HAP-1 (cell line): ENCODE data around the gene AP2A2.

Source experiments
- DNase-seq, 2 experiments: peaks; one replicate each; pipeline ENCODE4 v3.0.0-alpha.2; 2016 to 2020; ENCODE audit warnings: low spot score in 2 of 2
- H3K27me3 ChIP-seq: fragments of 250-450 bp; sonication (Bioruptor Pico); 2 replicates; pipeline ENCODE4 v1.5.1; 2020; ENCODE audit warnings: low read depth, mild to moderate bottlenecking, moderate library complexity
- H3K36me3 ChIP-seq: fragments of 250-450 bp; sonication (Bioruptor Pico); replicated peaks from 2 replicates; pipeline ENCODE4 v1.5.1; 2020; ENCODE audit warnings: mild to moderate bottlenecking
- H3K4me1 ChIP-seq: fragments of 250-450 bp; sonication (Bioruptor Pico); 2 replicates; pipeline ENCODE4 v1.5.1; 2020; ENCODE audit warnings: mild to moderate bottlenecking
- H3K4me3 ChIP-seq: fragments of 250-450 bp; sonication (Bioruptor Pico); 2 replicates; pipeline ENCODE4 v1.5.1; 2020; ENCODE audit warnings: mild to moderate bottlenecking, moderate library complexity
- H3K9me3 ChIP-seq: fragments of 250-450 bp; sonication (Bioruptor Pico); 2 replicates; pipeline ENCODE4 v1.5.1; 2020; ENCODE audit warnings: mild to moderate bottlenecking, moderate library complexity
- in situ Hi-C: fragments of 300-500 bp; cut with MboI; formaldehyde crosslinking; loops from 3 replicates; pipeline ENCODE4 v1.14.3; 2020; ENCODE audit warnings: low sequenced_read_pairs, inconsistent platforms, mixed read lengths

Gene AP2A2

DNA sequence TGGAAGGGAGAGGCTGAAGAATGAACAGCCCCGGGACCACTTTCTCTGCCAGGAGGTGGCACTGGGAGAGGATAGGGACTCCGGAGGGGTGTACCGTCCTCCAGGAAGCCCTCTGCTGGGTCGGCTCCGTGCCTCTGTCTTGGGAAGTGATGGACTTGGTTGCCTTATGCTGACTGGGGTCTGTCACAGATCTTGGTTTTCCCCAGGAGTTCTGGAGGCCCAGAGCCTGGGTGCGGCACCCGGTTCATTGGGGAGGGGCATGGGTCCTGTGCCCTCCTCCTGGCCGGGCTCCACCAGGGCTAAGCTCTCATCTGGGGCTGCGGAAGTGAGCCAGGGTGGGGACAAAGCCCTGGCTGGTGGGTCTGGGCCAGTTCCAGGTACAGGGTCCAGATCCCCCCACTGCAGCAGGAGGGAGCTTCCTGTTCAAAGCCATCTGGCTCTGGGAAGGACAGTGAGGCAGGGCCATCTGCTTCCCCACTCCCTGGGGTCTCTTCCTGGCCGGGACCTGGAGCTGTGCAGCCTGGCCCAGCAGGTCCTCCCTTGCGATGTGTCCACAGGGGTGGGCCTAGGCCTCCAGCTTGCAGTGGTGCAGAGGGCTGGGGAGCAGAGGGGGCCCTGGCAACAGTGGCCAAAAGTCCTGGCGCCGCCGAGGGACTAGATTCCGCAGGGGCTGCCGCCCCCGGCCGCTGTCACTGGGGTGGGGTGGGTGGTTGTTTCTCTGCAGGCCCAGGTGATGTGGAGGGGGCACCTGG is 1.1 kb upstream of the AP2A2 start:
- Histone ChIP-seq H3K36me3 (peaks cover 16% of the 10 kb centered on the region), H3K9me3 (no peaks in the 10 kb centered on the region), H3K4me1 (peaks cover 22% of the 10 kb centered on the region), H3K4me3 (no peak overlapping the region), H3K27me3 (no peaks in the 10 kb centered on the region)
- in situ Hi-C loops, result no loop called here
- DNase-seq, result no peak

GRCh38 chr11:925158-925495 is 543 bp upstream of the AP2A2 start:
- H3K27me3 ChIP-seq, result no peaks in the 10 kb centered on the region
- H3K36me3 ChIP-seq, result peaks cover 16% of the 10 kb centered on the region
- in situ Hi-C loops, result no loop called here
- peak overlapping the region; percentile 16; the same call in 1 of the 2 replicates for H3K4me3 ChIP-seq
- DNase-seq, result no peak
- H3K9me3 ChIP-seq, result no peaks in the 10 kb centered on the region
- peaks cover 22% of the 10 kb centered on the region for H3K4me1 ChIP-seq

GRCh38 chr11:926341-926916 is 759 bp downstream of the AP2A2 start:
- Histone ChIP-seq H3K36me3 (peaks cover 16% of the 10 kb centered on the region), H3K27me3 (no peaks in the 10 kb centered on the region), H3K4me3 (peak overlapping the region; percentile 57), H3K4me1 (peaks cover 26% of the 10 kb centered on the region), H3K9me3 (no peaks in the 10 kb centered on the region)
- peak in 1 of 2 experiments; percentile 68 for DNase-seq
- in situ Hi-C loops, result no loop called here

DNA sequence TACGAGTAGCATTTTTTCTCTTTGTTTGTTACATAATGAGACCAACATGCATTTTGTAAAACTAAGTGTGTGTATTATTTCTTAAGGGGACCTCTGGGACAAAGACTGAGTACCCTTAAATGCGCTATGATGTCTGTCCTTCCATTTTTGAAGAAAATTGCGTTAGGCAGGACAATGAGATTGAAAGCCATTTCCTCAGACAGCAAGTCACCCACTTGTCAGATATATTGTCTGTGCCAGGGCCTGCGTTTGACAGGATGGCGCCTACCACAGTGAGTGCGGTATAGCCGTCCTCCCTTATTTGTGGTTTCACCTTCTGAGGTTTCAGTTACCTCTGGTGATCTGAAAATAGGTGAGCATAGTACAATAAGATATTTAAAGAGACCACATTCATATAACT is 2.2 kb downstream of the AP2A2 start:
- in situ Hi-C loops, result no loop called here
- DNase-seq, result peak in 1 of 2 experiments; percentile 61
- Histone ChIP-seq H3K9me3 (no peaks in the 10 kb centered on the region), H3K4me1 (peaks cover 40% of the 10 kb centered on the region), H3K4me3 (peak overlapping the region; percentile 4; the same call in 1 of the 2 replicates), H3K27me3 (no peaks in the 10 kb centered on the region), H3K36me3 (peaks cover 16% of the 10 kb centered on the region)

GRCh38 chr11:928786-929185 is 3.1 kb downstream of the AP2A2 start:
- Histone ChIP-seq H3K4me1 (peaks cover 49% of the 10 kb centered on the region), H3K4me3 (no peak overlapping the region), H3K9me3 (no peaks in the 10 kb centered on the region), H3K27me3 (no peaks in the 10 kb centered on the region), H3K36me3 (peaks cover 16% of the 10 kb centered on the region)
- in situ Hi-C loops, result no loop called here
- DNase-seq, result no peak

- Histone ChIP-seq H3K36me3 (peaks cover 16% of the 10 kb centered on the region), H3K9me3 (no peaks in the 10 kb centered on the region), H3K4me3 (no peak overlapping the region), H3K27me3 (no peaks in the 10 kb centered on the region), H3K4me1 (peaks cover 56% of the 10 kb centered on the region)
- DNase-seq, result no peak
- in situ Hi-C loops, result no loop called here
Observed at GRCh38 chr11:929405-929804, 3.7 kb downstream of the AP2A2 start.

GRCh38 chr11:931385-931784 is 5.7 kb downstream of the AP2A2 start:
- in situ Hi-C loops, result no loop called here
- Histone ChIP-seq H3K4me3 (no peak overlapping the region), H3K27me3 (no peaks in the 10 kb centered on the region), H3K36me3 (peaks cover 16% of the 10 kb centered on the region), H3K9me3 (no peaks in the 10 kb centered on the region), H3K4me1 (peaks cover 62% of the 10 kb centered on the region)
- no peak for DNase-seq

GRCh38 chr11:932435-932834 is 6.8 kb downstream of the AP2A2 start:
- peaks cover 55% of the 10 kb centered on the region for H3K4me1 ChIP-seq
- peaks cover 9% of the 10 kb centered on the region for H3K36me3 ChIP-seq
- no peaks in the 10 kb centered on the region for H3K9me3 ChIP-seq
- in situ Hi-C loops, result no loop called here
- H3K4me3 ChIP-seq, result no peak overlapping the region
- H3K27me3 ChIP-seq, result no peaks in the 10 kb centered on the region
- DNase-seq, result peak in 1 of 2 experiments; percentile 50

DNA sequence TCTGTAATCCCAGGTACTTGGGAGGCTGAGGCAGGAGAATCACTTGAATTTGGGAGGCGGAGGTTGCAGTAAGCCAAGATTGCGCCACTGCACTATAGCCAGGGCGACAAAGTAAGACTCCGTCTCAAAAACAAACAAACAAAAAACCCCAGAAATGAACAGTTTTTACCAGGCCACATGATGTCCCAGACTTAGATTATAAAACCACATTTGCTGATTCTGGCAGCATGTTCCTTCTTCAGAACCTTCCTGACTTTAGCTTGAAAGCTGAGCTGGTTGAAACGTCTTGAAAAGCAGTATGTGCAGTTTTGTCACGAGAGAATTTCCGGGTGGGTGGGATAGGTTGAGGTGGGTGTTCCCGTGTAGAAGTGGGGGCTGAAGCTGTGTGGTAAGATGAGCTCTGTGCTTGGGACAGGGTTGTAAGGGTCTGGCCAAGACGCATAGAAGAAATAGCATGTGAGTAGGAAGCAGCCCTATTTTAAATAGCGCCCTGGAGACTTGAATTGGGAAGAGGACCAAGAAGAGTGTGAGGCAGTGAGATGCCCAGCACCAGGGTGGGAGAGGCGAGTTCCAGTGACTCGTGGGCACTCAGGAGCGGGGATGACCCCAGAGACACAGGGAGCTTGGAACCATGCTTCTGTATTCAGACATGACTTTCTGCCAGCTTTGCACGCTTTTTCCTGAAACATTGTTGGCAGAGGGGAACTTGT is 7.6 kb downstream of the AP2A2 start:
- Histone ChIP-seq H3K36me3 (0 out of 2 replicates have a peak, but pooled peaks cover 5% of the 10 kb centered on the region), H3K4me3 (no peak overlapping the region)
- in situ Hi-C loops, result no loop called here

DNA sequence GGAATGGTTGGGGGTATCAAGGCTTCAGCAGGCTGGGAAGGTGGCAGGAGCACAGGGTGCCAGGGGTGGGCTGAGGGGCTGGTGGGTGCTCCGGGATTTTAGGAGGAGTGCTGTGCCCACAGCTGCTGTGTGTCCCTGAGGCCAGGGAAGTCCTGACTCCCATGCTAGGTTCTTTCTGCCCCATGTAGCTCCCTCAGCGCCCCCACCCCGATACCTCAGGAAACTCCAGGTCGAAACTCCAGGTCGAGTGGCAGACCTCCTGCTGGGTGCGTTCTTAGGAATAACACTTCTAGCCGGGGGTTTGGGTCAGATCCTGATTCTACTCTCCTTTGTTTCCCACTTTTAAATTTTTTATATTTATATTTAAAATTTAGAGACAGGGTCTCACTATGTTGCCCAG is 8.3 kb downstream of the AP2A2 start:
- H3K27me3 ChIP-seq, result no peaks in the 10 kb centered on the region
- H3K4me1 ChIP-seq, result peaks cover 42% of the 10 kb centered on the region
- in situ Hi-C loops, result no loop called here

More for the DNA sequence above, 7.6 kb downstream of the AP2A2 start:
- Histone ChIP-seq H3K9me3 (no peaks in the 10 kb centered on the region), H3K27me3 (no peaks in the 10 kb centered on the region), H3K4me1 (peaks cover 49% of the 10 kb centered on the region)
- DNase-seq, result no peak

DNA sequence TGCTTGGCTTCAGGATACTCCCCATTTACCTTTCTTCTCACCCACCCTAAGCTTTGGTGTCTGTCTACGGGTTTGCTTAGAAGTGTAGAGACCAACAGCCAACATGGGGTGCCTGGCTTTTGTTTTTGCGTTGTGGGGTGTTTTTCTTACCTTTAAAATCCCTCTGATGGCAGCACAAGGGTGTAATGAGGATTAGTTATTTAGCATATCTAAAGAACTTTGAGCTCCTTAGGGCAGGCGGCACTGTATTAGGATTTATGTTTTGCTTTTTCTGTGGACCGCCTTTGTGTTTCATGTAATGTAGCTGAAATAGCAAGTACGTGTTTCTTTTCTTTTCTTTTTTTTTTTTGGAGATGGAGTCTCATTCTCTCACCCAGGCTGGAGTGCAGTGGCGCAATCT is 8.9 kb downstream of the AP2A2 start:
- DNase-seq, result peak; percentile 71 to 99
- no peaks in the 10 kb centered on the region for H3K27me3 ChIP-seq
- no peaks in the 10 kb centered on the region for H3K9me3 ChIP-seq
- peaks cover 42% of the 10 kb centered on the region for H3K4me1 ChIP-seq
- H3K36me3 ChIP-seq, result no peaks in the 10 kb centered on the region
- in situ Hi-C loops, result no loop called here
- H3K4me3 ChIP-seq, result peak overlapping the region; percentile 4; the same call in 1 of the 2 replicates

More for the DNA sequence above, 8.3 kb downstream of the AP2A2 start:
- H3K36me3 ChIP-seq, result 0 out of 2 replicates have a peak, but pooled peaks cover 2% of the 10 kb centered on the region
- no peaks in the 10 kb centered on the region for H3K9me3 ChIP-seq
- H3K4me3 ChIP-seq, result no peak overlapping the region
- no peak for DNase-seq

DNA sequence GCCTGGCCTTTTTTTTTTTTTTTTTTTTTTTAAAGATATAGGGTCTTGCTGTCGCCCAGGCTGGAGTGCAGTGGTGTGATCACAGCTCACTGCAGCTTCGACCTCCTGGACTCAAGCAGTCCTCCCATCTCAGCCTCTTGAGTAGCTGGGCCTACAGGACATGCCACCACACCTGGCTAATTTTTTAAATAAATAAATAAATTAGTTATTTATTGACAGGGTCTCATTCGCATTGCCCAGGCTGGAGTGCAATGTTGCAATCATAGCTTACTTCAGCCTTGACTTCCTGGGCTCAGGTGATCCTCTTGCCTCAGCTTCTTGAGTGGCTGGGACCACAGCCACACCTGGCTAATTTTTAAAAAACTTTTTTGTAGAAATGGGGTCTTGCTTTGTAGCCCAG is 10.5 kb downstream of the AP2A2 start:
- Histone ChIP-seq H3K4me3 (no peak overlapping the region), H3K9me3 (no peaks in the 10 kb centered on the region), H3K4me1 (peaks cover 49% of the 10 kb centered on the region), H3K36me3 (no peaks in the 10 kb centered on the region), H3K27me3 (no peaks in the 10 kb centered on the region)
- in situ Hi-C loops, result no loop called here
- no peak for DNase-seq

DNA sequence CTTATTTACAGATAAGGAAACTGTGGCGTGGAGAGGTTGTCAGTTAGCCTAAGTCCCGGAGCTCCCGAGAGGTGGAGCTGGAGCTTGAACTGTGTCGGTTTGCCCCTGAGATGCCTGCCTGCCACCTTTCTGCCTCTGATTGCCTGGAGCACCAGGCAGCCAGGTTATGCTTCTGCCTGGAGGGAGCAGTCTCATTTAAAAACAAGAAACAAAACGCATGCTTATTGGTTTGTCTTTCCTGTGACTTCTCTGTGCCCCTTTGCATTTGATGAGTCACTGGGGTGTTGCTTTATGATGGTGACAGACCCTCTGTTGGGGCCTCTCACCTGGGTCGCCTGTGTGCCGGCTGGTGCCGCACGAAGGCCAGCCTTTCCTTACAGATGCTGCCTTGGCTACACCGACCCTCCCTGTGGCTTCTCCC is 12.2 kb downstream of the AP2A2 start:
- no peak for DNase-seq
- in situ Hi-C loops, result no loop called here
- Histone ChIP-seq H3K36me3 (no peaks in the 10 kb centered on the region), H3K27me3 (no peaks in the 10 kb centered on the region), H3K4me3 (no peak overlapping the region), H3K4me1 (peaks cover 46% of the 10 kb centered on the region), H3K9me3 (no peaks in the 10 kb centered on the region)
